ENCODE results near the gene KXD1.
A peak's percentile ranks its signal among the peaks of the same experiment; 100 is the strongest.

Gene KXD1

GRCh38 chr19:18601875-18602274 lies 44.2 kb downstream of the KXD1 start:
- H3K4me1 ChIP-seq (ENCODE audit: control insufficient read depth, low read length): peaks cover 11% of the 10 kb centered on the region
- no peak for TF ChIP-seq EZH2phosphoT487 (IDR thresholded peaks at IDR 0.05; ENCODE audit: borderline replicate concordance, low read length)
- TF ChIP-seq CTCF (IDR thresholded peaks at IDR 0.05; ENCODE audit: low read depth, low read length, poor library complexity, severe bottlenecking): no peak
- H3F3A ChIP-seq (ENCODE audit: control insufficient read depth, insufficient read depth): no peaks in the 10 kb centered on the region
- no peak overlapping the region for H3K4me3 ChIP-seq (ENCODE audit: low read length)
- no peak overlapping the region for H3K4me2 ChIP-seq (ENCODE audit: low read length)
- H3K9me2 ChIP-seq (replicated peaks; ENCODE audit: control insufficient read depth, low read length): no peaks in the 10 kb centered on the region
- H3K79me2 ChIP-seq (ENCODE audit: control insufficient read depth, low read length): no peaks in the 10 kb centered on the region
- no peaks in the 10 kb centered on the region for H3K9me3 ChIP-seq (ENCODE audit: control insufficient read depth, insufficient read depth, low read length)
- H3K27me3 ChIP-seq (ENCODE audit: control insufficient read depth, low read length): peaks cover 44% of the 10 kb centered on the region
- H4K20me1 ChIP-seq (ENCODE audit: control insufficient read depth, insufficient read depth, low read depth, low read length): no peaks in the 10 kb centered on the region
- no peaks in the 10 kb centered on the region for H3K36me3 ChIP-seq (ENCODE audit: control insufficient read depth, low read length)
- no peak overlapping the region for H3K27ac ChIP-seq (ENCODE audit: low read depth, low read length)

GRCh38 chr19:18603255-18603957 lies 45.7 kb downstream of the KXD1 start:
- H3K4me2 ChIP-seq (ENCODE audit: low read length): no peak overlapping the region
- no peak overlapping the region for H3K27ac ChIP-seq (ENCODE audit: low read depth, low read length)
- H3K9me2 ChIP-seq (replicated peaks; ENCODE audit: control insufficient read depth, low read length): no peaks in the 10 kb centered on the region
- peaks cover 57% of the 10 kb centered on the region for H3K27me3 ChIP-seq (ENCODE audit: control insufficient read depth, low read length)
- H3K9me3 ChIP-seq (ENCODE audit: control insufficient read depth, insufficient read depth, low read length): no peaks in the 10 kb centered on the region
- H3K36me3 ChIP-seq (ENCODE audit: control insufficient read depth, low read length): no peaks in the 10 kb centered on the region
- no peak overlapping the region for H3K4me3 ChIP-seq (ENCODE audit: low read length)
- no peaks in the 10 kb centered on the region for H4K20me1 ChIP-seq (ENCODE audit: control insufficient read depth, insufficient read depth, low read depth, low read length)
- no peaks in the 10 kb centered on the region for H3F3A ChIP-seq (ENCODE audit: control insufficient read depth, insufficient read depth)
- no peaks in the 10 kb centered on the region for H3K79me2 ChIP-seq (ENCODE audit: control insufficient read depth, low read length)
- peak; percentile 21 for TF ChIP-seq CTCF (IDR thresholded peaks at IDR 0.05; ENCODE audit: low read depth, low read length, poor library complexity, severe bottlenecking)
- TF ChIP-seq EZH2phosphoT487 (IDR thresholded peaks at IDR 0.05; ENCODE audit: borderline replicate concordance, low read length): peak; percentile 84; the same call in 1 of the 2 replicates
- no peaks in the 10 kb centered on the region; the same call in 1 of the 2 replicates for H3K4me1 ChIP-seq (ENCODE audit: control insufficient read depth, low read length)

GRCh38 chr19:18603958-18604819 lies 46.5 kb downstream of the KXD1 start:
- Histone ChIP-seq H3K4me3 (ENCODE audit: low read length) (no peak overlapping the region), H3K9me3 (ENCODE audit: control insufficient read depth, insufficient read depth, low read length) (no peaks in the 10 kb centered on the region), H3K36me3 (ENCODE audit: control insufficient read depth, low read length) (no peaks in the 10 kb centered on the region), H3K4me1 (ENCODE audit: control insufficient read depth, low read length) (no peaks in the 10 kb centered on the region; the same call in 1 of the 2 replicates), H4K20me1 (ENCODE audit: control insufficient read depth, insufficient read depth, low read depth, low read length) (no peaks in the 10 kb centered on the region), H3K27me3 (ENCODE audit: control insufficient read depth, low read length) (peaks cover 64% of the 10 kb centered on the region), H3K9me2 (replicated peaks; ENCODE audit: control insufficient read depth, low read length) (no peaks in the 10 kb centered on the region), H3K79me2 (ENCODE audit: control insufficient read depth, low read length) (no peaks in the 10 kb centered on the region), H3K27ac (ENCODE audit: low read depth, low read length) (no peak overlapping the region), H3K4me2 (ENCODE audit: low read length) (no peak overlapping the region), H3F3A (ENCODE audit: control insufficient read depth, insufficient read depth) (no peaks in the 10 kb centered on the region)
- TF ChIP-seq CTCF (IDR thresholded peaks at IDR 0.05; ENCODE audit: low read depth, low read length, poor library complexity, severe bottlenecking) (no peak), EZH2phosphoT487 (IDR thresholded peaks at IDR 0.05; ENCODE audit: borderline replicate concordance, low read length) (peak; percentile 90)
